Hematopoietic multipotent progenitor cell treated with erythropoietin and hydrocortisone succinate and interleukin-3 and kit ligand, for 8 days (in vitro differentiated cells): Measurements from ENCODE around the gene TTLL10.

Source experiments
- DNase-seq: peaks from one replicate; pipeline ENCODE4 v3.0.0-alpha.2; 2015

The TTLL10 gene

DNA sequence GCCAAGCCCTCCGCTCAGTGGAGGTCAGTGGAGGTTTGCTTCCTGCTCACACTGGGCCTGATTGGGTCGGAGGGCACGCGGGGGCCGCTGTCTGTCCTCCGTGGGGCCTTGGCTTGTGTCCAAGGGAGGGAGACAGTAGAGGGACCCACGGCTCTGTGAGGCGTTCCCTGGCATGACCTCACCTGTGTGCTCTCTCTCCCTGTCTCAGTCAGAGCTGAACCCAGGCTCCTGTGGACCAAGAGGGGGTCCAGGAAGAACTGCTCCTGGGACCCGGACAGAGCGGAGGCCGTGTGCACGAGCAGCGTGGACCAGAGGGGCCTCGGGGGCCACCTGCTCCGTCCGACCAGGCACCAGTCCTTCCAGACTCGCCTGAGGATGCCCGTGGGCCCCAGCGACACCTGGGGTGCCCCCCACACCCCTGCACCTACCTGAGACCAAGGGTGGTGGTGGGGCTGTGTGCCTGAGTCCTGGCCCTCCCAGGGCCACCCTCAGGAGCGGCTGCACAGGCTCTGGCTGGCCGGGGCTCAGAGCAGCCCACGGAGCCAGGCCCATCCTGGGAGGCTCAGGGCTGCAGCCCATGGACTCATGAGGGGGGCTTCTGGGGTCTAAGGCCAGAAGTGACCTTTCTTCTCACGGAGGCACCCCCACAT lies 13.3 kb upstream of the TTLL10 start:
- no peak for DNase-seq

GRCh38 chr1:1161078-1161682 lies 12.5 kb upstream of the TTLL10 start:
- no peak for DNase-seq

DNA sequence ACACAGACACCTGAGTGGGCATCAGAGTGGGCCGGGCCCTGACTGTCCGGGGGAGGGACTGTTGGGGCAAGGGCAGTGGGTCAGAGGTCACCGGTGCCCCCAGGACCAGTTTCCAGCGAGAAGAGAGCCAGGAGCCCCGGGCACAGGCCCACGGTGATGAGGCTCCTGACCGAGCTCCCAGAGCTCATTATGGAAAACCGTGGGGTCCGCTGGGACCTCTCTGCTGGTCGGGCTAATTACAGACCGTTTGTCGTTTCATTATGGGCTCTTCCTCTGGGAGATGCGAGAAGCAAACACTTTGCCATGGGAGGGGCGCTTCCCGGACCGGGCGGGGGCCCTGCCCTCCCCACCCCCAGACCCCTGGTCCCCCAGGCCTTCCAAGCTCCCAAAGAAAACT lies 12.0 kb upstream of the TTLL10 start:
- no peak for DNase-seq

- DNase-seq: no peak
These were observed 10.8 kb upstream of the TTLL10 start for GRCh38 chr1:1162597-1163537.

DNA sequence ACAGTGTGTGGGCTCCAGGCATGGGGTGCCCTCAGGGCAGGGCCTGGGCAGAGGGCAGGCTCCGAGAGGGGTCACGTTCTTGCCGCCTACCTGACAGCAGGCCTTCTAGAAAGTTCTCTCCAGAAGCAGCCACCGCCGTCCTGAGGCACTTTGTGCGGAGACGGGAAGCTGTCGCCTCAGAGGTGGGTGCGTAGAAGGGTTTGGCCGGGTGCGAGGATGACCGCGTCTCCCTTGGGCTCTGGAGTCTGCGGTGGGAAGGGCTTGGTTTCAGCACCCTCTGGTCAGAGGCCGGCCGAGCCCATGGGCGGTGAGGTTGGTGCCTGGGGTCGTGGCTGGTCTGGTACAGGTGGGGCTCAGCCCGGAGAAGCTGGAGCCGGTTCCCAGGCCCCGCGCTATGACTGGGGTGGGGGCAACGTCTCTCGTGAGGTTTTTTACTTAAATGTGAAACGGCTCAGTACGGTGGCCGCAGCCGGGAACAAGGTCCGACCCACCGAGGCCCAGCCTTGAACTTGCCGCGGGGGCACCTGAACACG lies 10.1 kb upstream of the TTLL10 start:
- DNase-seq: no peak

GRCh38 chr1:1164361-1164700 lies 9.3 kb upstream of the TTLL10 start:
- no peak for DNase-seq

GRCh38 chr1:1164701-1165451 lies 8.8 kb upstream of the TTLL10 start:
- no peak for DNase-seq

DNA sequence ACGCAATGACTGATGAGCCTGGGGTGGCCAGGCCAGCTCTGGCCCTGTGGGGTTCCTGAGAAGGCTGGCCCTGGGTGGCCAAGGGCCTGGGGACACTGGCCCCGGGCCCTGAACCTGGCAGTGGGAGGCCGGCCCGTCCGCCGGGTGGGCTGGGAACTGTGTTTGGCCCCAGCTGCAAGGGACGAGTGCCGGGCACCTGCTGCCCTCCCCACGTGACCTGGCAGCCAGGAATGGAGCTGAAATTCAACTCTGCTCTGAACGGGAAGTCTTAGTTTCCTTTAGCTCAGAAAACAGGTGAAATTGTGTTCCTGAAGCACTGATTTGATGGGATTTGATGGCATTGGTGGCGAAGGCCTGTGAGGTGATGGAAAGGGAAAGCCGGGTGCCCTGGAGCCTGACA lies 8.2 kb upstream of the TTLL10 start:
- DNase-seq: no peak

DNA sequence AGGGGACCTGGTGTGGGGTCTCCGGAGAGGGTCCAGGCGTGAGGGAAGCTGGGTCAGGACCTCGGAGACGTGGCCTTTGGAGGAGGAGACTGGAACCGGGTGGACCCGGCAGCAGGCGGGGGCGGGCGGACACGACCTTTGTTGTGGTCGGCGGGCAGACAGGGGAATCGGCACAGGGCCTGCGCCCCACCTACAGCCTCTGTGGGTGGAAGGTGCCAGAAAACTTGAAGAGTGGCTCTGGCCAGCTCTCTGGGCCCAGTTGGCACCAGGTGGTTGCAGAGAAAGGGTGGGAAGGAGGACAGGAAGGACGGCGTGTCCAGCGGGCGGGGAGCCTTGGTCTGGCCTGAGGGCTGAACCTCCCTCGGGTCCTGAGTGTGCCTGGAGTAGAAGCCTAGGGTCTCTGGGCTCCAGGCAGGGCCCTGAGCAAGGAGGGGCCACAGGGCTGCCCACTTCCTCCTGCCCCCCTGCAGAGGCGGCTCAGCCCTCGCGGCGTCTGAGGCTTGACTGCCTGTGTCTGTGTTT lies 7.7 kb upstream of the TTLL10 start:
- DNase-seq: no peak

- no peak for DNase-seq
These were observed 6.9 kb upstream of the TTLL10 start for GRCh38 chr1:1166642-1167397.

- DNase-seq: no peak
These were observed 6.3 kb upstream of the TTLL10 start for GRCh38 chr1:1167398-1167821.

- no peak for DNase-seq
These were observed 5.7 kb upstream of the TTLL10 start for GRCh38 chr1:1167841-1168450.

DNA sequence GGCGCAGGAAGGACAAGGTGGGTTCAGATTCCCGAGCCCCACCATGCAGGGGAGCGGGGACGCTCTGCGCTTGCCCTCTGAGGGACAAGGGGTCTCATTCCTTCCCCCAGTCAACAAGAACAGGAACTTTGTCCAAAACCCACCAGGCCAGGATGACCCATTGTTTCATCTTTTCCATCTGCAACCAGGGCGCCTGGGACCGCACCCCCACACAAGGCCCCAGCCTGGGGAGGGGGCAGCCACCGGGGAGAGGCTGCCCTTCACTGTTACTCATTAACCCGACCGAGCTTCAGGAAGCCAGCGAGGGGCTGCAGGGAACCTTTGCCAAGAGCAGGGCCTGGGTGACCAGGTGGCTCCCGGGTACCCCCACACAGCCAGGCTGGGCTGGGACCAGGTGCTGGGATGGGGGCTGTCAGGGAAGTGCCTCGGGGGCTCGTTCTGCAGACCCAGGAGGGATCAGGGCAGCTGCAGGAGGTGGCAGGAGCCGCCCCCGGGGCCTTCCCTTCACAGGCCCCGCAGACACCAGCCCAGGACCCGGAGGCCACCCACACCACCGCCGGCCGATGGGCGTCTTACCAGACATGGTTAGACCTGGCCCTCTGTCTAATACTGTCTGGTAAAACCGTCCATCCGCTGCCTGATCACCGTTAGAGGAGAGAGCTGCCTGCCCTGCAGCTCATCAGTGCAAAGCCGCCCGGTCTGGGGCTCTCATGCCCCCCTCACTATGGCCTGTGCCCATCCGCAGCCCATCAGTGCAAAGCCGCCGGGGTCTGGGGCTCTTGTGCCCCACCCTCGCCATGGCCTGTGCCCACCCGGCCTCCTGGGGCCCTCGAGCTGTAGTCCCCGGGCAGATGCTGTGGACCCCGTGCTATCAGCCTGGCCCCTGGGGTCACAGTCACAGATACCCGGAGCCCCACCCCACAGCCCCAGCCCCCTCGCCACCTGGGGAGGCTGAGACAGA lies 4.9 kb upstream of the TTLL10 start:
- DNase-seq: no peak

DNA sequence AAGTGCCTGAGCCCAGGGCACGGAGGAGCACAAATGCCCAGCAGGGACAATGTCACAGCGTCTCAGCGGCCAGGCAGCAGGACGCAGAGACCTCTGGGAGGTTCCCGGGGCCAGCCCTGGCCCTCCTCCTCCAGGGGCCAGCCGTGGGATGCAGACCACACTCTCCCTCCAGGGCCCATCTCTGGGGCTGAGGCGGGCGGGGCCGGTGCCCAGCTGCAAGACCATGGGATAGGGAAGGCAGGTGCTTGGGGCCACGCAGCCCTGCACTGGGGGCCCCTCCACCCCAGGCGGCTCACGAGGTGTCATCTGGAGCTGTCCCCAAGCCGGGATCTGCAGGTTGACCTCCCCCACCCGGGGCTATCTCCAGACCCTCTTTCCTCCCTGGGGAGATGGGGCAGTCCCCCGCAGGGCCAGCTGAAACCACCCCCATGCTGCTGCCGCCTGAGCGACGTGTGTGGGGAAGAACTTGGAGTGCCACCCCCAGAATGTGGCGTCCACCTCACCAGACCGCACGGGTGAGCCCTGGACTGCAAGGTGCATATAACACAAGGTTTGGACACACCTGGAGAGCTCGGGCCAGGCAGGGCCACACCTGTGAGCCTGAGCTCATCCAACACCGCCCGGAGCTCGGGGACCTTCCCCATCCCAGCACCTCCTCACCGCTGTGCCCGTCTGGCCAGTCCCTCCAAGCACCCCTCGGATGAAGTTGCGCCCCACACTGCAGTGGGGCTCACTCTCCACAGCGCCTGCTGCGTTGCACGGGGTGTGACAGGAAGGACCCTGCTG lies 4.1 kb upstream of the TTLL10 start:
- no peak for DNase-seq

- DNase-seq: no peak
These were observed 3.2 kb upstream of the TTLL10 start for GRCh38 chr1:1170215-1171091.

- DNase-seq: no peak
These were observed 2.5 kb upstream of the TTLL10 start for GRCh38 chr1:1171161-1171545.

GRCh38 chr1:1171546-1172340 lies 1.9 kb upstream of the TTLL10 start:
- DNase-seq: no peak
